K562 (cell line): ENCODE measurements around the gene MKRN3. TPM values are rescaled to one million over a fixed set of nuclear protein-coding genes. Genes with fewer than 3 reads are reported as not detected.

Experiments used
- ATAC-seq: fragments of 200-7000 bp; cut with Tn5 transposase; 3 replicates; pipeline ENCODE4 v1.9.1; 2020; ENCODE audit warnings: moderate library complexity
- BruUV-seq: library from RNA; stranded (reverse); fragments of 400-500 nt; replicated peaks from 2 replicates; lab custom pipeline; 2021; lab: Mats Ljungman, UMichigan
- CTCF ChIA-PET: fragments of 300-600 bp; formaldehyde crosslinking; extraction: SDS; loops from one replicate; lab custom pipeline; 2021; ENCODE audit warnings: low intra/inter-chr PET ratio; lab: Yijun Ruan, JAX
- POLR2A ChIA-PET: fragments of 300-600, 350-650 bp; sonication (Branson Sonifier 250); formaldehyde crosslinking; extraction: SDS; loops from one replicate; lab custom pipeline; 2021; ENCODE audit warnings: antibody characterized with exemption, inconsistent platforms; lab: Yijun Ruan, JAX
- DNase-seq, 4 experiments: peaks; one replicate each; pipeline versions ENCODE4 v3.0.0 to v3.0.0-alpha.2; 2011 to 2018; ENCODE audit warnings: low spot score in 3 of 4, mixed read lengths in 3 of 4; ENCODE audit errors: extremely low read depth in 1 of 4
- FAIRE-seq: peaks from 2 replicates; lab custom pipeline; 2011; peaks lifted over from hg19 to GRCh38; lab: Jason Lieb, UNC
- H2AFZ ChIP-seq: 2 replicates; pipeline ENCODE4 v1.6.0; 2011; ENCODE audit warnings: low read depth, low read length, control low read depth, inconsistent platforms
- H3K27ac ChIP-seq: fragments of 200-600 bp; 3 replicates; pipeline ENCODE4 v1.8.0; 2011; ENCODE audit warnings: low read depth, mild to moderate bottlenecking, control low read depth, inconsistent platforms, low read length, moderate library complexity, mixed read lengths; ENCODE audit errors: extremely low read depth
- H3K27me3 ChIP-seq, 2 experiments: fragments of 300-600 bp in 1 of 2; 2 replicates in 1 of 2; 3 replicates in 1 of 2; pipeline versions ENCODE4 v1.6.0 to v1.8.0; 2011; ENCODE audit warnings: inconsistent platforms in 2 of 2, low read length in 2 of 2, mild to moderate bottlenecking in 1 of 2, mixed read lengths in 1 of 2, moderate library complexity in 1 of 2; ENCODE audit not compliant: control insufficient read depth in 2 of 2, insufficient read depth in 2 of 2
- H3K36me3 ChIP-seq: fragments of 300-600 bp; 3 replicates; pipeline ENCODE4 v1.8.0; 2011; ENCODE audit warnings: mild to moderate bottlenecking, low read length, inconsistent platforms; ENCODE audit not compliant: control insufficient read depth, insufficient read depth
- H3K4me1 ChIP-seq, 2 experiments: fragments of 200-600 bp in 1 of 2; replicated peaks in 1 of 2; 2 replicates in 1 of 2; 3 replicates in 1 of 2; pipeline versions ENCODE4 v1.5.1 to v1.8.0; 2011; ENCODE audit warnings: inconsistent platforms in 2 of 2, low read length in 2 of 2, mild to moderate bottlenecking in 1 of 2, mixed read lengths in 1 of 2, moderate library complexity in 1 of 2; ENCODE audit not compliant: control insufficient read depth in 2 of 2, insufficient read depth in 2 of 2
- H3K4me2 ChIP-seq: 2 replicates; pipeline ENCODE4 v1.6.1; 2011; ENCODE audit warnings: low read length, control low read depth, inconsistent platforms, mixed read lengths; ENCODE audit not compliant: insufficient read depth
- H3K4me3 ChIP-seq: fragments of 200-600 bp; sonication (generic), shearing (Covaris generic); 2 replicates; pipeline ENCODE4 v1.5.1; 2016; ENCODE audit warnings: control low read depth, inconsistent platforms
- H3K79me2 ChIP-seq: fragments of 200-600 bp; 3 replicates; pipeline ENCODE4 v1.8.0; 2011; ENCODE audit warnings: low read length, inconsistent platforms; ENCODE audit not compliant: control insufficient read depth, insufficient read depth
- H3K9ac ChIP-seq, 2 experiments: 2 replicates each; pipeline versions ENCODE4 v1.6.0 to v1.6.1; 2011; ENCODE audit warnings: low read depth in 2 of 2, low read length in 2 of 2, control low read depth in 1 of 2, inconsistent platforms in 1 of 2, mild to moderate bottlenecking in 1 of 2, mixed read lengths in 1 of 2; ENCODE audit not compliant: insufficient read depth in 1 of 2
- H3K9me1 ChIP-seq: one replicate; pipeline ENCODE4 v1.6.0; 2011; ENCODE audit warnings: inconsistent platforms, mild to moderate bottlenecking, low read length, moderate library complexity; ENCODE audit not compliant: control insufficient read depth, insufficient read depth
- H3K9me3 ChIP-seq: replicated peaks from 2 replicates; pipeline ENCODE4 v1.5.1; 2011; ENCODE audit warnings: low read depth, low read length, inconsistent platforms; ENCODE audit not compliant: control insufficient read depth, insufficient read depth
- H4K20me1 ChIP-seq: replicated peaks from 2 replicates; pipeline ENCODE4 v1.6.1; 2011; ENCODE audit warnings: low read length, inconsistent platforms, mixed read lengths; ENCODE audit not compliant: control insufficient read depth, insufficient read depth
- E2F6 ChIP-seq, 2 experiments: IDR thresholded peaks; 2 replicates each; pipeline ENCODE4 v1.6.1; 2011; ENCODE audit warnings: borderline replicate concordance in 1 of 2, control low read depth in 1 of 2, low read depth in 1 of 2, low read length in 1 of 2, mild to moderate bottlenecking in 1 of 2, mixed read lengths in 1 of 2, moderate library complexity in 1 of 2; ENCODE audit not compliant: insufficient read depth in 1 of 2, insufficient read length in 1 of 2, poor library complexity in 1 of 2, severe bottlenecking in 1 of 2; ENCODE audit errors: extremely low read depth in 1 of 2
- FOS ChIP-seq: IDR thresholded peaks from 3 replicates; pipeline ENCODE4 v1.6.1; 2011; ENCODE audit not compliant: insufficient read length; ENCODE audit errors: extremely low read depth
- HMG20B ChIP-seq: fragments of 250-450 bp; sonication (Bioruptor Pico); IDR thresholded peaks from 2 replicates; pipeline ENCODE4 v1.5.0; 2021; ENCODE audit warnings: mild to moderate bottlenecking
- MLX ChIP-seq, 2 experiments: fragments of 450-650 bp in 1 of 2; sonication (generic) in 1 of 2; formaldehyde crosslinking; conservative IDR thresholded peaks; 2 replicates each; pipeline versions ENCODE4 v1.4.0 to v1.8.1; 2020 to 2022; ENCODE audit warnings: mild to moderate bottlenecking in 1 of 2, missing genetic modification reagents in 1 of 2
- PHB ChIP-seq: fragments of 250-450 bp; sonication (Bioruptor Pico); IDR thresholded peaks from 2 replicates; pipeline ENCODE4 v1.5.0; 2021
- PTBP1 ChIP-seq: fragments of 200-400 bp; formaldehyde crosslinking; IDR thresholded peaks from 2 replicates; pipeline ENCODE4 v1.6.1; 2017; ENCODE audit warnings: low read depth, low read length
- SIX5 ChIP-seq, 2 experiments: IDR thresholded peaks; 2 replicates each; pipeline ENCODE4 v1.6.1; 2011; ENCODE audit warnings: low read length in 2 of 2, borderline replicate concordance in 1 of 2, low read depth in 1 of 2, mild to moderate bottlenecking in 1 of 2, moderate library complexity in 1 of 2; ENCODE audit not compliant: insufficient read depth in 1 of 2
- SP2 ChIP-seq: IDR thresholded peaks from 2 replicates; pipeline ENCODE4 v1.6.1; 2011; ENCODE audit warnings: mild to moderate bottlenecking, low read depth, low read length, moderate library complexity; ENCODE audit not compliant: poor library complexity, severe bottlenecking; ENCODE audit errors: extremely low read depth
- SPI1 ChIP-seq: IDR thresholded peaks from 2 replicates; pipeline ENCODE4 v1.6.1; 2011; ENCODE audit warnings: low read depth, low read length, control low read depth, borderline replicate concordance
- ZBED1 ChIP-seq: IDR thresholded peaks from 2 replicates; pipeline ENCODE4 v1.6.1; 2014
- ZNF124 ChIP-seq: sonication (generic); formaldehyde crosslinking; IDR thresholded peaks from 2 replicates; pipeline ENCODE4 v1.8.1; 2022; ENCODE audit warnings: missing genetic modification reagents
- ZNF699 ChIP-seq: fragments of 250-450 bp; sonication (Bioruptor Pico); IDR thresholded peaks from 2 replicates; pipeline ENCODE4 v1.8.0; 2021; ENCODE audit warnings: mild to moderate bottlenecking, moderate library complexity; ENCODE audit not compliant: insufficient replicate concordance
- ZNF77 ChIP-seq: fragments of 250-450 bp; sonication (Bioruptor Pico); IDR thresholded peaks from 2 replicates; pipeline ENCODE4 v1.5.0; 2020
- WGBS: fragments of 100-300 bp; shearing (Covaris generic); methylation state at CpG from one replicate; pipeline ENCODE4 v1.1.6; 2016; ENCODE audit warnings: low coverage, mixed read lengths; ENCODE audit not compliant: insufficient coverage; ENCODE audit errors: missing lambda C conversion rate; 5-methylcytosine and 5-hydroxymethylcytosine counted together
- in situ Hi-C: fragments of 300-500 bp; cut with MboI; formaldehyde crosslinking; loops from 4 replicates; pipeline ENCODE4 v1.15.0; 2018; ENCODE audit warnings: inconsistent platforms, mixed read lengths
- intact Hi-C: fragments of 100-400 bp; cut with micrococcal nuclease; formaldehyde crosslinking; loops from 2 replicates; pipeline ENCODE4 v1.14.2; 2022
- polyA plus RNA-seq, 8 experiments: library from polyadenylated mRNA; depleted of rRNA in 4 of 8; stranded (reverse) in 5 of 8; unstranded in 3 of 8; fragments of >200 nt; fragmentation: Nextera tagmentation in 2 of 8; fragmentation: Illumina TruSeq in 1 of 8; extraction: Ambion mirVana in 2 of 8; extraction: Trizol in 1 of 8; gene quantifications; 2 replicates each; pipeline versions ENCODE4 v1.2.1 to v1.2.3, GENCODE V29; 2011 to 2014; ENCODE audit warnings: inconsistent platforms in 1 of 8, missing spikeins in 1 of 8
- total RNA-seq, 7 experiments: library from RNA; depleted of rRNA in 6 of 7; stranded (reverse); fragments of >200 nt in 6 of 7; fragmentation: Illumina TruSeq in 2 of 7; extraction: Trizol in 2 of 7; gene quantifications; 2 replicates each; pipeline versions ENCODE4 v1.2.1 to v1.2.3, GENCODE V29; 2011 to 2021; ENCODE audit warnings: low replicate concordance in 1 of 7

The MKRN3 gene
- total and polyA plus RNA-seq, 9 of the 15 experiments (the other 6 are each of a cell fraction or from before 2014, with no cell fraction given) = 6.5 to 33.4 (median 25.1) TPM

DNA sequence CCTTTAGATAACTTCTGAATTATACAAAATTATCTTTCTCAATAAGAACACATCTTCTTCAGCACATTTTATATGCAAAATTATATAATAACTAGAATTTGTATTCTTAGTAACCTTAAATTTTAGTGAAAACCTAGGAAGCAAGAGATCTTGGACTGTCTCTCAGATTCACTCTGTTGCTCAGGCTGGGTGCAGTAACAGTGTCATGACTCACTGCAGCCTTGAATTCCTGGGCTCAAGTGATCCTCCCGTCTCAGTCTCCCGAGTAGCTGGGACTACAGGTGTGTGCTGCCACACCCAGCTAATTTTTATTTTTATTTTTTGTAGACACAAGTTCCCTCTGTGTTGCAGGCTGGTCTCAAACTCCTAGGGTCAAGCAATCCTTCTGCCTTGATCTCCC is 29.9 kb downstream of the MKRN3 start:
- TF ChIP-seq ZNF124 (CRISPR knock-in tag) (no peak), ZBED1 (no peak), SIX5 (IDR thresholded peaks at IDR 0.05; ENCODE audit: borderline replicate concordance in 1 of 2, insufficient read depth in 1 of 2, low read depth in 1 of 2, low read length in 2 of 2) (no peak), SPI1 (no peak), E2F6 (IDR thresholded peaks at IDR 0.05; ENCODE audit: borderline replicate concordance in 1 of 2, extremely low read depth in 1 of 2, insufficient read depth in 1 of 2, insufficient read length in 1 of 2, low read depth in 1 of 2, low read length in 1 of 2, poor library complexity in 1 of 2, severe bottlenecking in 1 of 2) (no peak), FOS (no peak), ZNF699 (no peak), ZNF77 (no peak), SP2 (no peak), PTBP1 (no peak), HMG20B (CRISPR knock-in tag) (no peak), PHB (CRISPR knock-in tag) (no peak), MLX (CRISPR knock-in tag; conservative IDR thresholded peaks at IDR 0.05) (no peak)
- H3K36me3 ChIP-seq = no peaks in the 10 kb centered on the region
- H3K4me2 ChIP-seq = no peak overlapping the region
- no peaks in the 10 kb centered on the region for H4K20me1 ChIP-seq
- H3K9ac ChIP-seq = no peak overlapping the region
- H3K4me1 ChIP-seq = no peaks in the 10 kb centered on the region
- POLR2A ChIA-PET = interaction anchor here (1.0 to 1.3 kb wide), 3 partner anchors 11 to 12 kb away, joined by 3 to 4 read pairs (median 3); no protein-coding TSS in a partner anchor
- CTCF ChIA-PET = no interaction called here
- ATAC-seq (no peak), FAIRE-seq (no peak), DNase-seq (no peak)
- no peaks in the 10 kb centered on the region for H3K9me3 ChIP-seq
- H3K9me1 ChIP-seq = no peaks in the 10 kb centered on the region
- WGBS = 0% methylated on average over 2 of the region's 2 CpGs
- H3K4me3 ChIP-seq = no peak overlapping the region
- H3K27me3 ChIP-seq = peaks cover 5 to 8% of the 10 kb centered on the region in 2 experiments; a peak in 2 of 5 replicates
- intact Hi-C loops (no loop called here), in situ Hi-C loops (no loop called here)
- BruUV-seq = no TSS peak
- no peak overlapping the region for H3K27ac ChIP-seq
- H3K79me2 ChIP-seq = no peaks in the 10 kb centered on the region
- no peak overlapping the region for H2AFZ ChIP-seq
